Cardiac fibroblast (primary cell): ENCODE measurements around the gene ANKRD55.
A peak's percentile ranks its signal among the peaks of the same experiment; 100 is the strongest.
"Not testable (repeated sequence)": the region's sequence is repeated elsewhere in the genome, so short reads cannot be mapped to it uniquely, and the experiment has no call there.

Experiments used
- DNase-seq, 2 donors: peaks; one replicate each; pipeline versions ENCODE4 v3.0.0 to v3.0.0-alpha.2; 2010; ENCODE audit warnings: low read depth in 2 of 2
- H3K4me3 ChIP-seq, 2 donors: replicated peaks in 1 of 2; 1 replicate in 1 of 2; 2 replicates in 1 of 2; pipeline ENCODE4 v1.5.1; 2011; ENCODE audit warnings: low read depth in 2 of 2, low read length in 2 of 2, mild to moderate bottlenecking in 2 of 2, moderate library complexity in 1 of 2
- CTCF ChIP-seq: IDR thresholded peaks from one replicate; pipeline ENCODE4 v1.5.1; 2011; ENCODE audit warnings: low read depth, mild to moderate bottlenecking, low read length, inconsistent platforms

The ANKRD55 gene

GRCh38 chr5:56129288-56129687 is 103.8 kb downstream of the ANKRD55 start:
- DNase-seq = peak in 1 of 2 donors; percentile 42
- H3K4me3 ChIP-seq = no peak overlapping the region
- no peak for TF ChIP-seq CTCF

GRCh38 chr5:56128113-56128512 is 105.0 kb downstream of the ANKRD55 start:
- no peak for TF ChIP-seq CTCF
- no peak overlapping the region for H3K4me3 ChIP-seq
- peak in 1 of 2 donors; percentile 30 for DNase-seq

GRCh38 chr5:56126487-56127179 is 106.5 kb downstream of the ANKRD55 start:
- TF ChIP-seq CTCF = no peak
- DNase-seq = peak; percentile 60 to 72
- H3K4me3 ChIP-seq = no peak overlapping the region

- no peak for TF ChIP-seq CTCF
- DNase-seq = peak; percentile 98 to 99
Measured at GRCh38 chr5:56123531-56124243, 109.4 kb downstream of the ANKRD55 start.

GRCh38 chr5:56122360-56122985 is 110.7 kb downstream of the ANKRD55 start:
- not testable (repeated sequence) for DNase-seq, H3K4me3 ChIP-seq

More at GRCh38 chr5:56123531-56124243, 109.4 kb downstream of the ANKRD55 start:
- H3K4me3 ChIP-seq = no peak overlapping the region

GRCh38 chr5:56119050-56119449 is 114.1 kb downstream of the ANKRD55 start:
- DNase-seq = no peak
- H3K4me3 ChIP-seq = no peak overlapping the region
- no peak for TF ChIP-seq CTCF

GRCh38 chr5:56116599-56117141 is 116.5 kb downstream of the ANKRD55 start:
- peak in 1 of 2 donors; percentile 43 for DNase-seq
- no peak overlapping the region for H3K4me3 ChIP-seq
- no peak for TF ChIP-seq CTCF
